Measurements from ENCODE around the gene INPP4B.
"Not testable (repeated sequence)": the region's sequence is repeated elsewhere in the genome, so short reads cannot be mapped to it uniquely, and the experiment has no call there.

Gene INPP4B

GRCh38 chr4:142544039-142544438, 302.1 kb downstream of the INPP4B start:
- no peak for DNase-seq (ENCODE audit: low read depth)

GRCh38 chr4:142540483-142540804, 305.7 kb downstream of the INPP4B start:
- DNase-seq (ENCODE audit: low read depth): no peak

GRCh38 chr4:142539796-142540482, 306.2 kb downstream of the INPP4B start:
- no peak for DNase-seq (ENCODE audit: low read depth)

GRCh38 chr4:142535009-142535408, 311.1 kb downstream of the INPP4B start:
- DNase-seq (ENCODE audit: low read depth): no peak

GRCh38 chr4:142532054-142532453, 314.0 kb downstream of the INPP4B start:
- DNase-seq (ENCODE audit: low read depth): no peak

GRCh38 chr4:142530728-142531127, 315.4 kb downstream of the INPP4B start:
- DNase-seq (ENCODE audit: low read depth): no peak

- DNase-seq (ENCODE audit: low read depth): no peak
These were observed 317.7 kb downstream of the INPP4B start for GRCh38 chr4:142528433-142528832.

- no peak for DNase-seq (ENCODE audit: low read depth)
These were observed 323.0 kb downstream of the INPP4B start for GRCh38 chr4:142523111-142523510.

- DNase-seq (ENCODE audit: low read depth): no peak
These were observed 326.8 kb downstream of the INPP4B start for GRCh38 chr4:142519342-142519741.

GRCh38 chr4:142516686-142517526, 329.2 kb downstream of the INPP4B start:
- DNase-seq (ENCODE audit: low read depth): no peak

- DNase-seq (ENCODE audit: low read depth): no peak
These were observed 333.9 kb downstream of the INPP4B start for GRCh38 chr4:142512161-142512560.

- DNase-seq (ENCODE audit: low read depth): no peak
These were observed 336.2 kb downstream of the INPP4B start for GRCh38 chr4:142509881-142510280.

GRCh38 chr4:142509381-142509780, 336.7 kb downstream of the INPP4B start:
- not testable (repeated sequence) for DNase-seq (ENCODE audit: low read depth)

- DNase-seq (ENCODE audit: low read depth): no peak
These were observed 345.1 kb downstream of the INPP4B start for GRCh38 chr4:142500966-142501365.

GRCh38 chr4:142497606-142498005, 348.5 kb downstream of the INPP4B start:
- no peak for DNase-seq (ENCODE audit: low read depth)

- no peak for DNase-seq (ENCODE audit: low read depth)
These were observed 352.6 kb downstream of the INPP4B start for GRCh38 chr4:142493255-142494110.

GRCh38 chr4:142485452-142485851, 360.6 kb downstream of the INPP4B start:
- no peak for DNase-seq (ENCODE audit: low read depth)

GRCh38 chr4:142480244-142480643, 365.9 kb downstream of the INPP4B start:
- no peak for DNase-seq (ENCODE audit: low read depth)

- DNase-seq (ENCODE audit: low read depth): no peak
These were observed 370.4 kb downstream of the INPP4B start for GRCh38 chr4:142475663-142476062.

GRCh38 chr4:142474398-142475087, 371.6 kb downstream of the INPP4B start:
- no peak for DNase-seq (ENCODE audit: low read depth)

- no peak for DNase-seq (ENCODE audit: low read depth)
These were observed 372.2 kb downstream of the INPP4B start for GRCh38 chr4:142473960-142474338.
